ENCODE data around the gene MYZAP.

The MYZAP gene

GRCh38 chr15:57631386-57632110 lies 39.8 kb downstream of the MYZAP start:
- DNase-seq, result no peak

GRCh38 chr15:57634290-57634689 lies 42.6 kb downstream of the MYZAP start:
- no peak for DNase-seq

GRCh38 chr15:57635300-57635909 lies 43.7 kb downstream of the MYZAP start:
- DNase-seq, result no peak

DNA sequence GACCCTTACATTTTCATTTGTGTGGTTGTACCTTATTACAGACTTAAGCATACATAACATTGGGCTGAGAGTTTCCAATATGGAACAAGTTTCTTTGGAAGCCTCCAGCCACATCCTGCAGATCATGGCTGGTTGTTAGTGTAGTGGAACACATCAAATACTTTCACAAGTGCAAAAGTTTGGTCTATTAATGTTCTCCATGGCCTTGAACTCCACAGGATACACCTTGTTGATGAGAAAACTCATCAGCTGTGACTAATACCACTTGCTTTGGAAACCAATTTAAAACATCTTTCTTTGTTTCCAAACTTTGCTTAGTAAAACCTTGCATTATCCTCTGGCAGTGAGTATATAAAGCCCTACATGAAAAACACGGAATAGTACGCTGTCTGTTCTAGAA lies 46.1 kb downstream of the MYZAP start:
- no peak for DNase-seq

DNA sequence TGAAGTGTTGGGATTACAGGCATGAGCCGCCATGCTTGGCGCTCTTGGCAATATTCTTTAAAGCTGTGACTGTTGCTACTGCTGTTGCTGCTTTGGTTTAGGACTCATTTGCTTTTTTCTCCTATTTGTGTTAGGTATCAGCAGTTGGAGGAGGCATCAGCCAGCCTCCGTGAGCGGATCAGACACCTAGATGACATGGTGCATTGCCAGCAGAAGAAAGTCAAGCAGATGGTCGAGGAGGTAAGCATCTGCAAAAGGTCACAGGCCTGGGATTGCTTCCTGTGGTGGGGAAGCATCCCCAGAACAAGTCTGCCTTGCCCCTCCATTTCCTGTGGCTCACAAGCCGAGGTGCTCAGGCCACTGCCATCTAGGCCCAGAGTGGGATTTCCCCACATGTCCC lies 47.6 kb downstream of the MYZAP start:
- no peak for DNase-seq

DNA sequence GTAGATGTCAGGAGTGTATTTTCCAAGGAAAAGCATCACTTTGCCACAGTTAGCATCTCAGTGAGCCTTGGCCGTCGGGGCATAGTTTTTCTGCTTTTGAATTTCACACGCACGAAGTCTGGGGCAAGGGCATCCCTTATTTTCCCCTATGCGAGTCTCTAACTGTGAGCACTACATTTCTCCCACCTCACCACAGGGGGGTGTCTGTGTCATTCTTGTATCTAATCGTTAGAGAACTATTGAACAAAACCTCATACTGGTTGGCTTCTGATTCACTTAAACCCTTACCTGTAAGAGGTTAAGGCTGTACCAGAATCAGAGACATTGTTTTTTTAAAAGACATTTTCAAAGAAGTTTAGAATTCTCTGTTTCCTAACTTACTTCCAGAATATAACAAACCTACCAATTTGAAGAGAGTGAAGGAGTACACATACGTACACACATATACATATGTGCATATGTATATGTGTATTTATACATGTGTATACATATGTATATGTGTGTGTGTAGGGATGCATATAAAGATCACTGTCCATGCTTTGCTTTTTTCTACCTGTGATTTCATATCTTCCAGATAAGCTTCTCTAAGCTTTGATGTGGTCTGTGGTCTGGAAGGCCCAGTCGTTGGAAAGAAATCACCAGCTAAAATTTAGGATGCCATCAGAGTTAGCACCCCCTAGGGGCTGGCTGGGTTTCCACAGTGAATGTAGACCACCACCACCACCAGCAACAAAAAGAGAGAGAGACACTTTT lies 49.4 kb downstream of the MYZAP start:
- DNase-seq, result no peak

- DNase-seq, result no peak
Measured at GRCh38 chr15:57643826-57644225, 52.1 kb downstream of the MYZAP start.

DNA sequence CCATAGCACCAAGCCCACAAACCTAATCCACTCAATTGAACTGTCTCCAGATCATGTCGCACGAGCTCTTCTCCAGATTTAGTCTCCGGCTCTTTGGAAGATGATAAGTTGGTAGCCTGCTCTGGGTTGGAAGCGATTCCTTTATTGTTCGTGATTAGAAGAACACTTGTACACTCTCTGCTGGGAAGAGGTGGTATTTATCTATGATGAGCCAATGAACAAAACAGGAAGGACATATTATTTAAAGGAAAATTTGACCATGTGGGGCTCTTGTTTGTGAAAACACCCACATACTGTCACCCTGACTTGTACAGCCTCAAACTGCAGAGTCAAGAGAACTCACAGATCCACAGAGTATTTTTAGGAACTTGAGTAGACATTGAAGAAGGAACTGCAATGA lies 54.4 kb downstream of the MYZAP start:
- no peak for DNase-seq

DNA sequence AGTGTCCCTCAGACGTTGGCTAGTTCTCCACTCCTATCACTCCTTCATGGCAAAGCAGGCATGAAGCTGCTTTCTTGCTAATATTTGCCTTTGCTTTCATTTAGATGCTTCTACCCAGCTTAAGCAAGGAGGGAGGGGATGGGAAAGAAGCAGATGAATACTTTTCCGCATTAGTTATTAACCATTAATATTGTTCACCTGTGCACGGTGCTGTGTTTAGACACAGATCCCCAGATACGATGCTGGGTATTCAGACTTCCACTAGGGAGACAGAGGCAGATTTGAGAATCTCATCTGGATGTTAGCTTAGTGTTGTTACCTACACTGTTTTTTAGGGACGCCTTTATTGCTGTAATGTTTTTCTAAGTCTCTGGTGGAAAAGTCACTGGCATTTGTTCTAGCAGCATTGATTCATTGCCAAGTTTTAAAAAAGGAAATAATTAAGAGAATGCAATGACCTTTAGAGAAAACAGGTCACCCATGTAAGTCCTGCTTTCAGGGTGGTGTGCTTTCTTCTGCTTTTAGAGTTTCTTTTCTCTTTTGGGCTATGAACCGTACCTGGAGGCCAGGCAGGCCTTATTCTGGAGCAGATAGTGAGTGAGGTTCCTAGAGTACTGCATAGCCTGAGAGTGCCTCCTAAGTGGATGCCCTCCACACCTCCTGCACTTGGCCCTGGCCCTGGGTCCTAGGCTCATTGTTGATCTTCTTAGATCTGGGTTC lies 55.5 kb downstream of the MYZAP start:
- DNase-seq, result no peak

GRCh38 chr15:57647791-57648130 lies 56.1 kb downstream of the MYZAP start:
- DNase-seq, result no peak

DNA sequence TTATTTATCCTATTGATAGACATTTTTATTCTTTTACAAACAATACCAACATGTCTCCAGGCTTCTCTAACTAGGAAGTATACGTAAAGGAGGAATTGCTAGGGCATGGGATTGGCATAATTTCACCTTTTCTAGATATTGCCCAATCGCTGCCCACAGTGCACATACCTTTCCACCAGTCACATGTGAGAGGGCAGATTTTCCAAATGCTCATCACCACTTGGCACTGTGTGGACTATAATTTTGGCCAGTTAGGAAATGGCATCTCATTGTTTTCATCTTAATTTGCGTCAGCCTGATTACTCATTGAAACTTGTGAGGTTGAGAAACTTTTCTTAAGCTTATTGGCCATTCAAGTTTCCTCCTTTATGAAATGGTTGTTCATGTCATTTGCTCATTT lies 57.4 kb downstream of the MYZAP start:
- DNase-seq, result no peak

GRCh38 chr15:57651445-57651844 lies 59.7 kb downstream of the MYZAP start:
- no peak for DNase-seq

- DNase-seq, result no peak
Measured at GRCh38 chr15:57652481-57652880, 60.8 kb downstream of the MYZAP start.

- no peak for DNase-seq
Measured at GRCh38 chr15:57654153-57654852, 62.6 kb downstream of the MYZAP start.

DNA sequence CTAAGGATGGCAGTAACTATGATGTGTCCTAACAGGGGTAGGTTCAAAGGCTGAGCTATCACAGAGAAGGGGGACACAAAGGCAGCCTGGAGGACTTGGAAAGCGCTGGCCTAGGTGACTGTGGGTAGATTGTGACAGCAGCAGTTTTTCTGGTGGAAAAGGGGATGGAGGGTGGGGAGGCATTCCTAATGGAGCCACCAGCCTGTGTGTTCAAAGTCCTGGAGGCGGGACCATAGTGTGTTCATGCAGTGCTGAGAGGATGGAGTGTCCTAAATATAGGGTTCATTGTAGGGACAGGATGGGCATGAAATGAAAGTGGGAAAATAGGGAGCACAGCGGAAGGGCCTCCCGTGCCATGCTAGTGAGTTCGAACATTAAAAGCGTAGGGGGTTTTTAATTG lies 63.3 kb downstream of the MYZAP start:
- no peak for DNase-seq

DNA sequence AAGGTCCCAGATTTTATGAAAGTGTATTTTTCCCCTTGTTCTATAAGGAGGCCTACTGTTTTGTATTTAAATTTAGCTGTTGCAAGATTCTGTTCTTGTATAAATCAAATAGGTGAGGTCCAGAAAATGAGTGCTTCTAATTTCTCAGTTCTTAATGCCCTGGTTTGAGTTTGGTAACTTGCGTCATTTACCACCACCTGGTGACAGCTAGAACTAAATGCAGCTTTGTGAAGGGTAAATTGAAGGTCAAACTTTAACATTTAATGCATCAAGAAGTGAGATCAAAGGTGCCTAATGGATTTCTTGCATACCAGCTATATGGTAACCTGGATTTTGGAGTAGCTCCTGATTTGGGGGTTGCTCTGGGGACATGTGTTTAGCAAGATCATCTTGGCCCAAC lies 64.1 kb downstream of the MYZAP start:
- no peak for DNase-seq

DNA sequence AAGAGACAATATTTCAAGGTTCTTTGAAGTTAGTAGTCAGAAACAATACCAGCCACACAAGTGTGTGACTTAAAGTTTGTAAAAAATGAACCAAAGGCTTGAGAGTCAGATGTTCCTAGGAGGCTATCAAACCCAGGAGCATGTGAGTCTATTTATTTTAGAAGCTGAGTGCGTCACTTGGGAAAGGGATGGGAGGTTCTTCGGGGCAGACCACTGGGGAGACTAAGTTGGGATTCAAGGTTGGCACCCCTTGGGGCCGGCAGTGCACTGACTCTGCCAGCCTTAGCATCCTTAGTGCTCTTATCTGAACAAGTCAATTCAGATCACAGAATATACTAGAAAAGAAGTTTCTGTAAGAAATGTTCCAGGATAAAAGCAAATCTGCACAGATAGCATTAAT lies 64.7 kb downstream of the MYZAP start:
- no peak for DNase-seq

GRCh38 chr15:57657619-57658018 lies 65.9 kb downstream of the MYZAP start:
- no peak for DNase-seq

- no peak for DNase-seq
Measured at GRCh38 chr15:57662091-57662744, 70.5 kb downstream of the MYZAP start.

DNA sequence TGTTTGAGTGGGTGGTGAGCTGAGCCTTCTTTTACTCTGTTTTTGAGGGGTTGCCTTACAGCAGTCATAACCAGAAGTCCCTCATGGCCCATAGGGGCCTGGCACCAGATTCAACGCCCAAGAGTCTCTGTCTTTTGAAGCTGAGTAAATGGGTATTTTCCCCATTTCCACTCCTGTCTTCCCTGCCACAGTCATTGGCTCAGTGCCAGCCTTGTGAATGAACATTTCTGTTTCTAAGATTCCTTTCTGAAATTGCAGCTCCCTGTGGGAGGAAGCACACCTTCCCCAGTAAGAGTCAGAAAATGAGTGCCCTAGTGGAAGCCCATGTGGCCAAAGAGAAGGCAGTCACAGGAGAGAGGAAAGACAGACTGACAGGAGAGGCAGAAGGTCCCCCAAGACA lies 71.1 kb downstream of the MYZAP start:
- no peak for DNase-seq

GRCh38 chr15:57663262-57663661 lies 71.6 kb downstream of the MYZAP start:
- DNase-seq, result no peak

DNA sequence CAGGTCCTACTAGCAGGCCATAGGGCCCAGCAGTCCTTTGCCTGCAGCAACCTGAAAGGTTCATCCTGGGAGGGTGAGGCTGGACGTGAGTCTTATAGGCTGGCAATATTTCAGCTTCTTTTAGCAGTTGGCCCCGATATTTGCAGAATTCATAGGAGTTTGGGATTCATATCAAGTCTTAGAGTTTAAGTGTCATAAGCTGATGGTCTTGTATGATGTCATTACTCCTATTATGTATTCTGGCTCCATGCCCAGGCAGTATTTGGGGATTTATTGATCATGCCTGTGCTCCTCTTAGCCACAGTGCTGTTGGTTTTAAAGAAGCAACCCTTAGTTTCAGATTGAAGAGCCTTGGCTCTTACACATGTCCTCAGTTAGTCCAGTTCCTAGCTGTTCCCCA lies 73.5 kb downstream of the MYZAP start:
- DNase-seq, result no peak

Measured in left hindlimb (tissue), 1 donor.